HepG2 (cell line): ENCODE results near the gene SPAG7. TPM values are rescaled to one million over a fixed set of nuclear protein-coding genes. Genes with fewer than 3 reads are reported as not detected.

Source experiments
- ARNT2 ChIP-seq: sonication (generic); formaldehyde crosslinking; IDR thresholded peaks from 2 replicates; pipeline ENCODE4 v1.8.0; 2022; ENCODE audit warnings: mild to moderate bottlenecking, low read depth, missing genetic modification reagents, moderate library complexity
- CAMTA2 ChIP-seq: sonication (generic); formaldehyde crosslinking; IDR thresholded peaks from 2 replicates; pipeline ENCODE4 v1.4.0; 2020; ENCODE audit warnings: mild to moderate bottlenecking, missing genetic modification reagents, borderline replicate concordance
- CC2D1A ChIP-seq: sonication (generic); formaldehyde crosslinking; IDR thresholded peaks from 2 replicates; pipeline ENCODE4 v1.8.1; 2023; ENCODE audit warnings: mild to moderate bottlenecking, missing genetic modification reagents
- CHD2 ChIP-seq: IDR thresholded peaks from 2 replicates; pipeline ENCODE4 v1.6.1; 2011; ENCODE audit warnings: low read depth, low read length, improper control_type of control experiment
- FOXP4 ChIP-seq: sonication (generic); formaldehyde crosslinking; IDR thresholded peaks from 2 replicates; pipeline ENCODE4 v1.4.0; 2020; ENCODE audit warnings: missing genetic modification reagents
- HMGXB3 ChIP-seq: sonication (generic); formaldehyde crosslinking; IDR thresholded peaks from 2 replicates; pipeline ENCODE4 v1.4.0; 2020; ENCODE audit warnings: missing genetic modification reagents, borderline replicate concordance
- ISL2 ChIP-seq: sonication (generic); formaldehyde crosslinking; IDR thresholded peaks from 2 replicates; pipeline ENCODE4 v1.5.0; 2020; ENCODE audit warnings: missing genetic modification reagents
- SIX4 ChIP-seq: sonication (generic); formaldehyde crosslinking; IDR thresholded peaks from 2 replicates; pipeline ENCODE4 v1.4.0; 2020; ENCODE audit warnings: missing genetic modification reagents
- SMAD3 ChIP-seq: sonication (generic); formaldehyde crosslinking; IDR thresholded peaks from 2 replicates; pipeline ENCODE4 v1.4.0; 2020; ENCODE audit warnings: missing genetic modification reagents
- SNAPC2 ChIP-seq: sonication (generic); formaldehyde crosslinking; IDR thresholded peaks from 2 replicates; pipeline ENCODE4 v1.8.1; 2022; ENCODE audit warnings: mild to moderate bottlenecking, missing genetic modification reagents
- SP1 ChIP-seq, 2 experiments: fragments of 450-650 bp in 1 of 2; sonication (generic) in 1 of 2; formaldehyde crosslinking in 1 of 2; IDR thresholded peaks; 2 replicates each; pipeline versions ENCODE4 v1.4.0 to v1.6.1; 2016 to 2020; ENCODE audit warnings: missing genetic modification reagents in 1 of 2
- ZBTB25 ChIP-seq: IDR thresholded peaks from 2 replicates; pipeline ENCODE4 v1.6.1; 2018; ENCODE audit warnings: missing genetic modification reagents
- ZC3H13 ChIP-seq: sonication (generic); formaldehyde crosslinking; IDR thresholded peaks from 2 replicates; pipeline ENCODE4 v1.8.1; 2023; ENCODE audit warnings: mild to moderate bottlenecking, missing genetic modification reagents, moderate library complexity
- ZFP90 ChIP-seq: sonication (generic); formaldehyde crosslinking; IDR thresholded peaks from 2 replicates; pipeline ENCODE4 v1.8.0; 2022; ENCODE audit warnings: missing genetic modification reagents, mild to moderate bottlenecking, inconsistent platforms, borderline replicate concordance
- ZNF256 ChIP-seq: sonication (generic); formaldehyde crosslinking; conservative IDR thresholded peaks from 2 replicates; pipeline ENCODE4 v1.4.0; 2020; ENCODE audit warnings: missing genetic modification reagents
- ZNF441 ChIP-seq: sonication (generic); formaldehyde crosslinking; IDR thresholded peaks from 2 replicates; pipeline ENCODE4 v1.7.0; 2021; ENCODE audit warnings: missing genetic modification reagents, borderline replicate concordance
- ZNF510 ChIP-seq: sonication (generic); formaldehyde crosslinking; IDR thresholded peaks from 2 replicates; pipeline ENCODE4 v1.4.0; 2020; ENCODE audit warnings: low read depth, mild to moderate bottlenecking, missing genetic modification reagents
- ZNF563 ChIP-seq: sonication (generic); formaldehyde crosslinking; IDR thresholded peaks from 2 replicates; pipeline ENCODE4 v1.8.0; 2022; ENCODE audit warnings: mild to moderate bottlenecking, moderate library complexity, missing genetic modification reagents
- ZUFSP ChIP-seq: sonication (generic); formaldehyde crosslinking; IDR thresholded peaks from 2 replicates; pipeline ENCODE4 v1.9.0; 2021; ENCODE audit warnings: missing genetic modification reagents, mild to moderate bottlenecking, borderline replicate concordance
- polyA plus RNA-seq, 8 experiments: library from polyadenylated mRNA; depleted of rRNA in 3 of 8; stranded (reverse) in 7 of 8; unstranded in 1 of 8; fragments of >200 nt; fragmentation: Illumina TruSeq in 4 of 8; extraction: Trizol in 4 of 8; gene quantifications; 2 replicates each; pipeline versions ENCODE4 v1.2.1 to v1.2.3, GENCODE V29; 2011 to 2016; ENCODE audit warnings: low read depth in 4 of 8, missing spikeins in 1 of 8, mixed read lengths in 1 of 8; ENCODE audit not compliant: insufficient read depth in 1 of 8
- total RNA-seq, 5 experiments: library from RNA; depleted of rRNA; stranded (reverse); fragments of >200 nt; fragmentation: Illumina TruSeq; extraction: Trizol; gene quantifications; 2 replicates each; pipeline ENCODE4 v1.2.3, GENCODE V29; 2016; ENCODE audit warnings: low read depth in 1 of 5

Gene SPAG7
- total and polyA plus RNA-seq, 2 of the 13 experiments (the other 11 are each of a cell fraction or from before 2014, with no cell fraction given), result 51.0 to 59.0 TPM

GRCh38 chr17:4948166-4948930 lies 19.3 kb downstream of the SPAG7 start, which contains the start of gene PFN1 (continued):
- TF ChIP-seq FOXP4 (CRISPR knock-in tag) (0 out of 2 replicates have a peak, but pooled peaks have one; percentile 29), CHD2 (peak; percentile 32; the same call in 1 of the 2 replicates), CAMTA2 (CRISPR knock-in tag) (no peak), ZNF441 (CRISPR knock-in tag) (no peak), ARNT2 (no peak; the same call in 1 of the 2 replicates), SMAD3 (CRISPR knock-in tag) (no peak), ZUFSP (CRISPR knock-in tag) (no peak), CC2D1A (no peak), SIX4 (CRISPR knock-in tag) (no peak), ZNF256 (CRISPR knock-in tag) (0 out of 2 replicates have a peak, but pooled peaks have one; percentile 12), ZBTB25 (CRISPR knock-in tag) (peak; percentile 50), ISL2 (peak; percentile 16; the same call in 1 of the 2 replicates), SNAPC2 (peak; percentile 61; the same call in 1 of the 2 replicates), ZC3H13 (CRISPR knock-in tag) (peak; percentile 97), ZFP90 (CRISPR knock-in tag) (peak; percentile 22; the same call in 1 of the 2 replicates), HMGXB3 (CRISPR knock-in tag) (no peak), ZNF510 (CRISPR knock-in tag) (no peak), SP1 (IDR thresholded peaks at IDR 0.05) (no peak), SP1 (CRISPR knock-in tag; IDR thresholded peaks at IDR 0.05) (peak; percentile 63), ZNF563 (CRISPR knock-in tag) (0 out of 2 replicates have a peak, but pooled peaks have one; percentile 16)
